ENCODE measurements around the gene ASH1L. TPM values are rescaled to one million over a fixed set of nuclear protein-coding genes. Genes with fewer than 3 reads are reported as not detected.

Gene ASH1L
- total and polyA plus RNA-seq, 8 donors: 42.3 to 55.4 (median 49.9) TPM

GRCh38 chr1:155360051-155360450, 202.6 kb downstream of the ASH1L start:
- intact Hi-C loops (cut with DNase I): no loop called here
- no peak for TF ChIP-seq CTCF (IDR thresholded peaks at IDR 0.05)
- H3K27me3 ChIP-seq: no peaks in the 10 kb centered on the region
- H3K4me1 ChIP-seq: no peaks in the 10 kb centered on the region
- H3K27ac ChIP-seq: no peak overlapping the region
- peaks cover 4 to 98% of the 10 kb centered on the region in 2 donors for H3K36me3 ChIP-seq
- no peak overlapping the region for H3K4me3 ChIP-seq
- no peaks in the 10 kb centered on the region for H3K9me3 ChIP-seq
- no peak for DNase-seq
- ATAC-seq: no peak

DNA sequence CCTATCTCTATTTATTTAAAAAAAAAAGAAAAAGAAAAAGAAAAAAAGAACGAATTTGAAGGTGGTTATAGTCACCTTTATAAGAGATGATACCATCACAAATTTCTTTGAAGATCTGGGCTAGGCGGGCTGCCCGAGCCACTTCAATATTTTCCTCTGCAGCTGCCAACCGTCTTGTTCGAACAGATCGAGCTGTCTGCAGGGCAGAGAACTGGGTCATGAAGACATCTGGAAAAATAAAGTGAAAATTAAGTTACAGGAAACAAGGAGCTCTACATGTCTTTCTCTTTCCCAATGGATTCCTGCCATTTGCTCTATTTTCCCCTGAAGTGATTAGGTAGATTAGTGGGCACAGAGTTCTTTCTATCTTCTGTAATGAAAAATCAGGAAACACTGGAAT, 210.0 kb downstream of the ASH1L start:
- H3K4me1 ChIP-seq: no peaks in the 10 kb centered on the region
- no peak for DNase-seq
- no peak for TF ChIP-seq CTCF (IDR thresholded peaks at IDR 0.05)
- peaks cover 6 to 100% of the 10 kb centered on the region in 2 donors for H3K36me3 ChIP-seq
- H3K4me3 ChIP-seq: no peak overlapping the region
- intact Hi-C loops (cut with DNase I): no loop called here
- H3K27ac ChIP-seq: no peak overlapping the region
- H3K27me3 ChIP-seq: no peaks in the 10 kb centered on the region
- ATAC-seq: no peak
- H3K9me3 ChIP-seq: no peaks in the 10 kb centered on the region

GRCh38 chr1:155342842-155343241, 219.8 kb downstream of the ASH1L start:
- Histone ChIP-seq H3K9me3 (no peaks in the 10 kb centered on the region), H3K4me3 (no peak overlapping the region), H3K4me1 (no peaks in the 10 kb centered on the region), H3K36me3 (peaks cover 0 to 100% of the 10 kb centered on the region in 2 donors), H3K27ac (no peak overlapping the region), H3K27me3 (no peaks in the 10 kb centered on the region)
- intact Hi-C loops (cut with DNase I): no loop called here
- TF ChIP-seq CTCF (IDR thresholded peaks at IDR 0.05): no peak
- no peak for DNase-seq
- no peak for ATAC-seq

DNA sequence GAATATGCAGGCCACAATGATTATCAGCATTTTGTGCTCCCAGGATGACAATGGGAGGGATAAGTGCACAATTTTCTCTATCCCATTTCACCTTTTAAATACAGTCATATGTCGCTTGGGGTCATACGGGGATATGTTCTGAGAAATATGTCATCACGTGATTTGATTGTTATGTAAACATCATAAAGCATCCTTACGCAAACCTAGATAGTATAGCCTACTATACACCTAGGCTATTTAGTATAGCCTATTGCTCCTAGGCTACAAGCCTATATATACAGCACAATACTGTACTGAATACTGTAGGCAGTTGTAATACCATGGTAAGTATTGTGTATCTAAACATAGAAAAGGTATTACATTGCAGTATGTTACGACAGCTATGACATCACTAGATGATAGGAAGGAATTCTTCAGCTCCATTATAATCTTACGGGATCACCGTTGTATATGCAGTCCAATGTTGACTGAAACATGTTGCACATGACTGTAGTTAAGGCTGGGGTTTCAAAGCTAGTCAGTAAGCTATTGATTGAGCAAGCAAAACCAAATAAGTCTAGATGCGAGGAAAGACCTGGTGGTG, 223.0 kb downstream of the ASH1L start:
- ATAC-seq (no peak), DNase-seq (no peak)
- no peak overlapping the region for H3K27ac ChIP-seq
- peaks cover 0 to 98% of the 10 kb centered on the region in 2 donors for H3K36me3 ChIP-seq
- H3K27me3 ChIP-seq: no peaks in the 10 kb centered on the region
- no peak overlapping the region for H3K4me3 ChIP-seq
- H3K9me3 ChIP-seq: no peaks in the 10 kb centered on the region
- intact Hi-C loops (cut with DNase I): no loop called here
- no peak for TF ChIP-seq CTCF (IDR thresholded peaks at IDR 0.05)
- no peaks in the 10 kb centered on the region for H3K4me1 ChIP-seq

DNA sequence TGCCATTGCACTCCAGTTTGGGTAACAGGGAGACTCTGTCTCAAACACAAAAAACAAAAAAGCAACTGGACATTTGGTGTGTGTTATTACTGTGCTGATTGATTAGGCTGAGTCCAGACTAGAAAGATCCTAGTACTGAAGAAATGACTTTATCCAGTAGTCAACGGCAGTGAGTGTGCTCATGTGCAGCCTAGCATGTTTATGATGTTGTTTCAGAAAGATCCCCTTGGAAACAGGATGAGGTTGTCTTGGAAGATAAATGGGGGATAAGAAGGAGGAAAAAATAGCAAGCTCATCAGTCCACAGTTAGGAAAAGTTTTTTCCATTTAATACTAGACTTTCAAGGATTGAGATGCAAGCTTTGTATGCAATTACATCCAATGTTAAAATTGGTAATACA, 227.6 kb downstream of the ASH1L start:
- H3K36me3 ChIP-seq: peaks cover 0 to 81% of the 10 kb centered on the region in 2 donors
- intact Hi-C loops (cut with DNase I): no loop called here
- H3K4me3 ChIP-seq: no peak overlapping the region
- no peaks in the 10 kb centered on the region for H3K4me1 ChIP-seq
- DNase-seq (no peak), ATAC-seq (no peak)
- no peaks in the 10 kb centered on the region for H3K9me3 ChIP-seq
- no peak overlapping the region for H3K27ac ChIP-seq
- no peaks in the 10 kb centered on the region for H3K27me3 ChIP-seq
- TF ChIP-seq CTCF (IDR thresholded peaks at IDR 0.05): no peak
